ENCODE data around the gene ARMC5. TPM values are rescaled to one million over a fixed set of nuclear protein-coding genes. Genes with fewer than 3 reads are reported as not detected.
"Not testable (repeated sequence)": the region's sequence is repeated elsewhere in the genome, so short reads cannot be mapped to it uniquely, and the experiment has no call there.

ARMC5 gene
- total RNA-seq, 3 donors from 2014 or later: 8.3 to 9.9 (median 8.5) TPM

- Histone ChIP-seq H3K4me1 (ENCODE audit: low read depth) (no peaks in the 10 kb centered on the region), H3K9me3 (no peaks in the 10 kb centered on the region), H3K4me3 (no peak overlapping the region), H3K36me3 (ENCODE audit: low read depth) (no peaks in the 10 kb centered on the region)
- peak in 1 of 3 donors; percentile 40 for DNase-seq
- intact Hi-C loops (cut with DNase I, micrococcal nuclease): no loop called here
- ATAC-seq: no peak
- TF ChIP-seq CTCF (IDR thresholded peaks at IDR 0.05): no peak
These were observed 23.7 kb upstream of the ARMC5 start for GRCh38 chr16:31435341-31436220.

GRCh38 chr16:31436221-31437045 lies 22.9 kb upstream of the ARMC5 start:
- Histone ChIP-seq H3K36me3 (ENCODE audit: low read depth) (no peaks in the 10 kb centered on the region), H3K9me3 (no peaks in the 10 kb centered on the region), H3K4me3 (no peak overlapping the region), H3K4me1 (ENCODE audit: low read depth) (no peaks in the 10 kb centered on the region)
- no peak for TF ChIP-seq CTCF (IDR thresholded peaks at IDR 0.05)
- ATAC-seq (no peak), DNase-seq (peak in 1 of 3 donors; percentile 39)
- intact Hi-C loops (cut with DNase I, micrococcal nuclease): no loop called here

- no peaks in the 10 kb centered on the region for H3K9me3 ChIP-seq
- intact Hi-C loops (cut with DNase I, micrococcal nuclease): no loop called here
- no peak for TF ChIP-seq CTCF (IDR thresholded peaks at IDR 0.05)
- peaks cover 2% of the 10 kb centered on the region for H3K4me1 ChIP-seq (ENCODE audit: low read depth)
- DNase-seq (no peak), ATAC-seq (no peak)
- no peaks in the 10 kb centered on the region for H3K36me3 ChIP-seq (ENCODE audit: low read depth)
- no peak overlapping the region for H3K4me3 ChIP-seq
These were observed 20.9 kb upstream of the ARMC5 start for GRCh38 chr16:31438414-31438813.

- intact Hi-C loops (cut with DNase I, micrococcal nuclease); ATAC-seq; H3K36me3 ChIP-seq (ENCODE audit: low read depth); H3K9me3 ChIP-seq; H3K4me1 ChIP-seq (ENCODE audit: low read depth); DNase-seq; H3K4me3 ChIP-seq: not testable (repeated sequence)
These were observed 20.3 kb upstream of the ARMC5 start for GRCh38 chr16:31439023-31439422.

GRCh38 chr16:31439519-31439918 lies 19.8 kb upstream of the ARMC5 start:
- H3K36me3 ChIP-seq (ENCODE audit: low read depth): no peaks in the 10 kb centered on the region
- no peaks in the 10 kb centered on the region for H3K9me3 ChIP-seq
- peaks cover 2% of the 10 kb centered on the region for H3K4me1 ChIP-seq (ENCODE audit: low read depth)
- DNase-seq: no peak
- no peak for ATAC-seq
- intact Hi-C loops (cut with DNase I, micrococcal nuclease): no loop called here
- no peak for TF ChIP-seq CTCF (IDR thresholded peaks at IDR 0.05)
- H3K4me3 ChIP-seq: no peak overlapping the region
